CD4-positive, alpha-beta T cell treated with Interleukin-15 for 1 hour (primary cell): Measurements from ENCODE around the gene MRTFB.
"Not testable (repeated sequence)": the region's sequence is repeated elsewhere in the genome, so short reads cannot be mapped to it uniquely, and the experiment has no call there.

ENCODE experiments used
- DNase-seq: peaks from one replicate; pipeline ENCODE4 v3.0.0-alpha.2; 2020

Gene MRTFB

GRCh38 chr16:14140923-14141322, 69.8 kb downstream of the MRTFB start:
- no peak for DNase-seq

DNA sequence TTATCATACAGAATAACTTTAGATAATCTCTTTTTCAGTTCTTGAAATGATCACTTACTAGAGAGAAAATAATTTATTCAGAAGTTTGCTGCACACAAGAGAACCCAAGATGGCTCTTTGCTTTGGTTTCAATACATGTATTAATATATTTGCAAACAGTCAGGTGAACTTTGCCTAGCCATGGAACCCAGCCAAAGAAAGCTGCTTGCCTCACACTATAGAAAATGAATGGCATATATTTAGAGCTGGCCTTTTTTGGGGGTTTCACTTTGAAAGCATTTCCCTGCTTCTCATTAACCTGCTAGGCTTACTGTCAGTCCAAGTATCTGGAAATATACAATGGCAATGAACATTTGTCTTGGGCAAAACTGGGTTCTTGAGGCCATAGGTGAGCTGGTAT, 75.3 kb downstream of the MRTFB start:
- no peak for DNase-seq

DNA sequence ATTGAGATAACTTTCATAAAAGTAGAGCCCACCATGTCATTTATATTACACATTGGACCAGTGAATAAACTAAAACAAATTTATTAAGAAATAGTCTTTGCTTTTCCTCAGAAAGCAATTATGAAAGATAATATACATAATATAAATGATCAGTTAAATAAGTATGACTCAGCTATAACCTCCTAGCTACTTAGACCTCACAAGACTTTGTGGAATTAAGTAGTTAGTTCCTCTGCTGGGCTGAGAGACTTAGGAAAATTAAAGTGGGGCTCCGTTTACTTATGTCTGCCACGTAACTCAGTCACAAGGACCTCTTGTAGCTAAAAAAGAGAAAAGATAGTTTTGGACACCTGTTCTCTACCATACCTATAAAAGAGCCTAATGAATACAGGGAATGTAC, 76.9 kb downstream of the MRTFB start:
- no peak for DNase-seq

DNA sequence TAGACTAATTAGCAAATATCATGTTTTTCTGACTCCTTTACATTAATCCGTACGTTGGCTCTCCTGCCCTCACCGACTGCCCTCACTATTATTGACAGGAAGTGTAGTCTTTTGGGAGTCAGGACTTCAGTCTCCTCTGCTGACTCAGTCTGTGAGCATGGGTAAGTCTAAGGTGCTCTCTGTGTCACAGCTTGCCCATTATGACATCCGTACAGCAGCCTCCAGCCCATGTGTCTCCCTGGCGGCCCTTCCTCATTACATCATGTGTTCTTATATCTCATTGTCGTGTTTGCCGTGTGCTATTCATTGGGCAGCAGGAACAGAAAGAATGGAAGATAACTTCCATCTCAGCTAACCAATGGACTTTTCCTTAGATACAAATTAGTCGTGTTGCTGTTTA, 77.5 kb downstream of the MRTFB start:
- no peak for DNase-seq

DNA sequence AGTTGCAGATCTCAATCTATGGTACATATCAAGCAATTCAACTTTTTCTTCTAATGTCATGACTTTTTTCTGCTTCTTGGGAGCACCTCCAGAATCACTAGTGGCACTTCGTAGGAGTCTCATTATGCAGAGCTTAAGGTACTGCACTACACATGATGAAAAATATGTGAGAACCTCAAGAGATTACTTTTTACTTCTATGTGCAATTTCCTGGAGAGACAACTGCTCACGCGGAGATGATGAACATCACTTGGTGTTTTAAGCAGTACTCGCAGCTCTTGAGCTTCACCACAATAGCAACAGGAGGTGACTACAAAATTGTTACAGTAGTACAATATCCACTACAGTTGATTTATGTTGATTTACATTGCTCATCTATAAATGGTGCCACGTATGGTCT, 79.7 kb downstream of the MRTFB start:
- no peak for DNase-seq

DNA sequence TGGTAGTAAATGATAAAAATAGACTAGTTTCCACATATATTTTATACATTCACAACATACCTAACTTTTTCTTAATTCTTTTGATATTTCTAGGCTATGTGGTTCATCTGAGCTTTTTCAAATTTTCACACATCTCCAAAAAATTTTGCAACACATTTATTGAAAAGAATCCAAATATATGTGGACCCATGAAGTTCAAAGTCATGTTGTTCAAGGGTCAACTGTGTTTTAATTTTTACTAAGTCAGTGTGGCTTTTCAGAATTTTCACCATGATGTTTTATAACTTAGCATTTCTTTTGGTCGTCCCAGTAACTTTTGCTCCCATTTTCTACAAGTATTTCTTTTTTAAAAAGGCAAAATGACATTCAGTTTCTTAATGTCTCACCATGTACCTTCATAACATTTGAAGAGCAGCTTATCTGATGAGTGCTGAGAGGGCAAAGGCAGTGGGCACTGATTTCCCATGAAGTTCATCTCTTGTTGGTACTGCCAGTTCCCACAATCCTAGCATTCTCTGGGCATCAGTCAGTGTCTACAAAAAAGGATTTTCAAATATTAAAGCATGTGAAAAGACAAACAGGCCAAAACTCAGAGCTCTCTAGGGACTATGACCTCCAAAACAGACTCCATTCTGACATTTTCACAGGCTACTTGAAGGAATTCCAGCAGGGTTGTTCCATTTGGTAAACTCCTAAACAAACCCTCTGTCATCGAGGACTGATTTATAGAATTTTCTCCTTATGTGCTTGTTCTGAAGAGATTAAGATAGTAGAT, 80.3 kb downstream of the MRTFB start:
- no peak for DNase-seq

DNA sequence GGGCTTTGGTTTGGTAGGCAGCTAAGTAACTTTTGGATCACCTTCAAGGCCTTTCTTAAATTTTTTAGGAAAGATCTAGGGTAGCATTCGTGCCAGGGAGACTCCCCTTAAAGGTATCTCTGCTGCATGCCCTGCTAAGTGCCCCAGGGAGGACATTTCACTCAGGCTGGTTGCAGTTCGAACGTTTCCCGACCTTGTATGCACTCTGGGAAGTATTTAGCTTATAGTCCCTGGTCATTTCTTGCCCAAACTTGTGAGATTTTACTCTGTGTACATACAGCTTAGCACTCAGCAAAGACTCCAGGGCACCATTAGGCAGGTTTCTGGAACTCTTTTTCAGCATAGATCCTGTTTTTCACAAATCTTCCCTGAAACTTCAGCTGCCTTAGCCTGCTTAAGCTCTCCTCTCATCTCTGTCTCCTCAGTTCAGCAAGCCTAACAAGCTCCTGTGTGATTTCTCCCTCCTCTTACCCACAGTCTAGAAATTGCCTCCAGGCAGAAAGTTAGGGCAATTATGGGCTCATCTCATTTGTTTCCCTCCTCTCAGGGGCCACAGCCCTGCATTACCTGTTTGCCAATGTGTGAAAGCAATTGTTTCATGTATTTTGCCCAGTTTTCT, 84.6 kb downstream of the MRTFB start:
- DNase-seq = no peak

DNA sequence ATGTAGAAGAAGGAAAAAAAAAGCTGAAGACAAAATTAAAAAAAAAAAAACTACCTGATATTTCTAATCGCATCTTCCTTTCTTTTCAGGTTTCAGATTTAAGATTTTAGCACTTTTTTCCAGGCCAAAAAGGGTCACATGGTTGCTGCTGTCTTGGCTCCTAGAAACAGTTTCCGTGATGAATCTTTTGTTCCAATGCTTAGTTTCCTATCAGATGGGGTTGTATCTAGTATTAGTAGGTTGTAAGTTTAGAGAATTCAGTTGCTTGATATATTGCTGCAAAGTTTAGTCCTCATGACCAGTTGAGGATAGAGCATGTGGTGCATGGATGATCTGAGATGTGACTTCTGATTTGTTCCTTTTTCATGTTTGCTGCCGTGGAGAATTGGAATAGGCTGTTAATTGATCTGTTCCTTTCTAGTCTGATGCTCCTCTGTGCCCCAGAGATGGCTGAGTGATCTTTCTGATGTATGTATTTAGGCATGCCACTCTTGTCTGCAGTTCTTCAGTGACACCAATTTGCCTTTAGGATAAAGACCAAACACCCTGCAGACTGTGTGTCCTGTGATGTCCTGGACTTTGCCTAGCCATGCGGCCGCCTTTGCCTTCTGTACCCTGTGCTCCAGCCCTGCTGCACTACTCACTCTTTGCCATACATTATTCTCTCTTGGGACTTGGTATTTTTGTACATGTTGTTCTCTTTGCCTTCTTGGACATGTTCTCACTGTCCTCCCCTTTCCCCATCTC, 94.0 kb downstream of the MRTFB start:
- no peak for DNase-seq

GRCh38 chr16:14168146-14168545, 97.0 kb downstream of the MRTFB start:
- no peak for DNase-seq

- no peak for DNase-seq
These were observed 101.2 kb downstream of the MRTFB start for GRCh38 chr16:14172200-14172809.

- DNase-seq = no peak
These were observed 104.0 kb downstream of the MRTFB start for GRCh38 chr16:14175086-14175485.

DNA sequence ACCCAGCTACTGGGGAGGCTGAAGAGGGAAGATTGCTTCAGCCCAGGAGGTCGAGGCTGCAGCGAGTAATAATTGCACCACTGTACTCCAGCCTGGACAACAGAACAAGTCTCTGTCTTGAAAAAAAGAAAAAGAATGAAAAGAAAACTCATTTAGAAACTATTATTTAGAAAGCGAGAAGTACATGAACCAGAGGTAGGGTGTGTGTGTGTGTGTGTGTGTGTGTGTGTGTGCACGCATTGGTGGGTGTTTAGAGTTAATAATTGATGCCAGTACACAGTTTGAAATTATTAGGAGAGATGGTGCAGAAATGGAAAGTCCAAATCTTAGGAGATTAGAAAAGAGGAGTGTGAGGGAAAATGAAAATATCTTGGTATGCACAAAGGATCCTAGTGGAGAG, 106.6 kb downstream of the MRTFB start:
- DNase-seq = no peak

- DNase-seq = no peak
These were observed 108.0 kb downstream of the MRTFB start for GRCh38 chr16:14179116-14179515.

DNA sequence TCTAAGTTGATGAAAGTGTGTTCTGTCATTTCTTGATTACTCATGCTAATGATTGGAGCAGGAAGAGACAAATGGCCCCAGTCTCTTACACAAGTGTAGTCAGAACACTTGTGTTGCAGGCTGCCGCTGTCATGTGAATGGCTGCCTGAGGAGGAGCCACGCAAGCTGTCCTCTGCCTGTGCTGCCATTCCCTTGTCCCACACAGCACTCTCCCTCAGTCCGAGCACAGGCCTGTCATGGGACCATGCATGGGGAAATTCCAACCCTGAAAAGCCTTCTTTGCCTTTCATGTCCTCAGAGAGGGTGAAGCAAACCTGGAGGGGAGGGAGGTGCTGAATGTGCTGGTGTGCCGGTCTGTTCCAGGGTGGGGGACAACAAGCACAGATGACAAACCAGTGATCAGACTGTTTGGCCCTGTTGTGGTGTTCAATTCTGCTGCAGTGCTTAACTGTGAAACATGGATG, 109.4 kb downstream of the MRTFB start:
- DNase-seq = no peak

DNA sequence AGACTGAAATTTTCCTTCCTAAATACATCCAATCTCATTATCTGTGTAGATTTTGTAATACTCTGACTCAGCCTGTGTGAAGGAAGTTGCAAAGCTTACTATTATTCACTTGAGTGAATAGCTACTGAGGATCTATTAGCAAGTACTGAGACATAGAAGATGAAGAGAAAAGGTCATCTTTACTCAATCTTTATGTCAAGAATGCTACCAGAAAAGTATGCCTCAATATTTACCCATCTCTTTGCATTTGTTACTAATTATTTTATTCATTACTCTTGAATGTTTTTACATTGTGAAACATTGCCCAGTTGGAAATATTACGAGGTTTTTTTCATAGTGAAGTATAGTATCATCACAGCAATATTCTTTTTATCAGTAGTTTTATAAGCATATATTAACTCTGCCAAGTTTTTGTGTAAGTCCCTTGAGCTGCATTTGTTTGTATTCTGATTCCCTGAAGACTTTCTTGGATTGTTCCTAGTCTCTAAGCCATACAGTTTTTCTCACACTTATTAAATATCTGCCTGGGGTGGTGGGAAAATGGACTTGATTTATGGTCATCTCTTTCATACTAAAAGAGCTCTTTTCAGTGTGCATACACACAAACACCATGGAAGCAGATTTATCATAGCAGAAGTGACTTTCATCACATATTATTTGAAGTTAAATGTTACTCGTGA, 110.4 kb downstream of the MRTFB start:
- no peak for DNase-seq

DNA sequence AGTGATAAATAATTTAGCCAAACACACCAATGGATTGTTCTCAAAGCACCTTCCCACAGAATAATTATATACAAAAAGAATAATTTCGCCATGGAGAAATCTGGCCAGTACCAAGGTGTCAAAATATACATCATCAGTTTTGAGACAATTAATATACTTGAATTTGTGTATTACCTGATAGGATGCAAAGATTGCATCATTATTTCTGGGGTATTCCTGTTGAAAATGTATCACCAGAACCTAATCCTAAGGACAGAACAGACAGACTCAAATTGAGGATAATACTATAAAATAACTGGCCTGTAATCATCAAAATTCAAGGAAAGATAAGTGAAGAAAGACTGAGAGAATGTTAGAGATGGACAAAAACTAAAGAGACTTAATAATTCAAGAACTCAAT, 111.9 kb downstream of the MRTFB start:
- DNase-seq = no peak

DNA sequence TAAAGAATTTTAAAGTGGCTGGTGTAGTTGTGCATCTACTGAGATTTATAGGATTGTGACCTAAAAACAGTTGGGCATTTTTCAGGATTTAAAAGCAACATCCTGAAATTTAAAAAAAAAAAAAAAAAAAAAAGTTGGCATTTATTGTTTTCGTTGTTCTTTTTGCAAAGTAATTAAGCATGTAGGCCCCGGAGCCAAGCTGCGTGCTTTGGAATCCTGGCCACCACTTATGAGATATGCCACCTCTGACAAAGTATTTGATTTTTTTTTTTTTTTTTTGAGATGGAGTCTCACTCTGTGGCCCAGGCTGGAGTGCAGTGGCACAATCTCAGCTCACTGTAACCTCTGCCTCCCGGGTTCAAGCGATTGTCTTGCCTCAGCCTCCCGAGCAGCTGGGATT, 112.8 kb downstream of the MRTFB start:
- DNase-seq = not testable (repeated sequence)

DNA sequence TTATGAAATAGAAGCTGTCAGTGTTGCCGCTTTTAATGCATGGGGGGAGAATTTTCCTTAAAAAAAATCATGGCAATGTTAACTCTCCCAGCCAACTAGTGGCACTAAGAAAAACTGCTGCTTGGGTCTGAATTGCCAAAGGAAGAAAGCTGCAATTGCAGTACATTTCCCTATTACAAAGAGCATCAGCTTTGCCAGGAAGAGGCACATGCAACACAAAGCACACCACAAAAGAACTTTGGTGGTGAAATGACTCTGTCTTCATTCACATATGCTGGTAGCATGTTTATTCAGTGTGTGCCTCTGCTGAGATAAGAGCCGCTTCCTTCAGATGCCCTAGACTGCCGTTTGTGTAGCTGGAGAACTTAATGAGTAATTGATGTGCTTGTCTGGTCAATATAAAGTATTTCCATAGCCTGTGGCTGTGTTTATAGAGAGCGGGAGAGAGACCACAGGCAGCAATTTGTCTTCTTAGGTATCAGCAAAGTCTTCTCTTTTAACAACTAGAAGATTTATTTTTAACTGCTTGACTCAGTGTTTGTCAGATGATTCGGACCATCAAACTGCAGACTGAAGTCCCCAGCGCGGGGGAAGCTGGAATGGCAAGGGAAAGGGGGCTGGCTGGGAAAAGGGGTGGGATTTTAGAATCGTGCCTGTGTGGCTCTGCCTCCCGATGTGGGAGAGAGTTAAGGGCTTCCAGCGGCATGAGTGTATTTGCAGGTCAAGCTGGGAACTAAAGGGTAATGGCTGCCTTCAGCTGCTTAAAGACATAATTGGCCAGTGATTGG, 115.1 kb downstream of the MRTFB start:
- DNase-seq = no peak

DNA sequence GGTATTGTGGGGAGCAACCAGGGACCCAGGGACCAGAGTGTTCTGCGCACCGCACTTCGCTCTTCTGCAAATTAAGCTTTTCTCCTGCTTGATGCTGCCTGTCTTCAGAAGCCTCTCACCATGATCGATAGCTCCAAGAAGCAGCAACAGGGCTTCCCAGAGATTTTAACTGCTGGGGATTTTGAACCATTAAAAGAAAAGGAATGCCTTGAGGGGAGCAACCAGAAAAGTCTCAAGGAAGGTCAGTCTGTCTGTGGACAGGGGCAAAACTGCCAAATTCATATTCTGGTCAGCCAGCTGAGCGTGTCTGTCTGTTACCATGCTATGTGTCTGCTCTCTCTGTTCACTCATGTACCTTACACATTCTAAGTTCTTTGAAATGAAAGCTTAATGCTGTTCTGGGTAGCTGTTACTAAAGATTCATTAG, 115.7 kb downstream of the MRTFB start:
- no peak for DNase-seq

DNA sequence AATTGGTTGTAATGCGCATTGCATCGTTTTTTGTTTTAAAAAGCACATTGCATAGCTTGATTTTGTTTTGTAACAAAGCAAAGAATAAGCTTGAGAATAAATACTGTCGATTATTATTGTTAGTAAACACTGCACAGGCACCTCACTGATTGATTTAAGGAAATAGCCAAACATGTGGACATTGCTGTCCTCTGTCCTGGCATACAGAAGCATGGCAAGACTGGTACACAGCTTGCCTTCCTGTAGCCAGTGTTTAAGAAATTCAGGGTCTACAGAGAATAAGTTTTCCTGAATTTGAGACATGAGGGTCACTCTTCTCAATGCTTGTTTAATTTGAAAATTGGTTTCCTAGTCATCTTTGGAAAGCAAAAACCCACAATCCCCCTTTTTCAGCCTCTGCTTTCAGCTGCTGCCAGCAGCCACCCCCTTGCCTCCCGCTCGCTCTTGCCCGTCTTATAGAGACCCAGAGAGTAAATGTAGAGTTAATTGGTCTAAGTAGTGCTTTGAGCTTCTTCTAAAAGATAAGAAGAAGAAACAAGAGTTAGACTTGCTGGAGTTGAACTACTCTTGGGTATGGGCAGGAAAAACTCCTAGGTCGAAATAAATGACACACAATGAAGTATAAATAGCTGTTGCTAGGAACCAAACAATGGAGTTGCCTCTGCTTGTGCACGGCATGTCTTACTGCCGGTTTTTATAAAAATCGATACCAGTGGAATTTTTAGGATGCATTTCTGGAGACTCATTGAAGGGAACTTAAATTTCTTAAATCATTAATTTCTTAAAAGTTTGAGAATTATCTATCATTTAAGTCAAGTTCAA, 116.6 kb downstream of the MRTFB start:
- DNase-seq = no peak

- DNase-seq = peak; percentile 24
These were observed 122.3 kb downstream of the MRTFB start for GRCh38 chr16:14193316-14193871.
